ENCODE measurements around the gene GNG4.

DNA sequence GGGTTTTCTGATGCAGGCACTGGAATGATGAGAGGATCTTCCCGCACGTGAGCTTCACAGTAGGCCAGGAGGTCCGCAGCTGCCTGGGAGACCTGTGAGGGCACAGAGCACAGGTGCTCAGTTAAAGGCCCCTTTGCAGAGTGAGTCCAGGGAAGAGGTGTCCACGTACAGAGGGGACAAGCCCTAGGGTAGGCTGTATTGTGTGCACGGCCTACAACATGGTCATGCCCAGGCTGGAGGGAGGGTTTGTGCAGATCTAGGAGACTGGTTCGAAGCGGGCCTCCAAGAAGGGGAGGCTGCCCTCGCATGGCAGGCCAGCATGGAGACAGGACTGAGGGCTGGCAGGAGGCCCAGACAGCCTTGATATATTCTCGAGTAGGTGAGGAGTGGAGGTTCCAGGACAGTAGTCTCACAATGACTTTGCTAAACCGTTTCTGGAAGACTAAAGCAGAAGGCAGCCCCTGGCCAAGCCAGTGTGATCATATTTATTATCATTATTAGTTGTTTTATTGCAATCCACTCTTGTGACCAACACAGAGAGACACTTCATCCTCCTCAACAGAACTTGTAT is 97.4 kb downstream of the GNG4 start:
- TF ChIP-seq CTCF (IDR thresholded peaks at IDR 0.05) (no peak), POLR2A (IDR thresholded peaks at IDR 0.05) (no peak), EP300 (IDR thresholded peaks at IDR 0.05) (no peak)

All from tibial nerve (tissue), 4 donors.